Measurements from ENCODE around the gene TKFC.
A peak's percentile ranks its signal among the peaks of the same experiment; 100 is the strongest.

The TKFC gene

GRCh38 chr11:61345170-61345610 is 12.2 kb downstream of the TKFC start:
- no peak for TF ChIP-seq CTCF (IDR thresholded peaks at IDR 0.05)
- Mint-ChIP-seq H3K27ac (no peak overlapping the region), H3K27me3 (ENCODE audit: low read depth, poor library complexity) (no peaks in the 10 kb centered on the region), H3K4me1 (no peaks in the 10 kb centered on the region), H3K4me3 (no peak overlapping the region), H3K9me3 (no peaks in the 10 kb centered on the region), H3K36me3 (ENCODE audit: low read depth) (peaks cover 16% of the 10 kb centered on the region)
- no peak for DNase-seq

- Mint-ChIP-seq H3K4me1 (no peaks in the 10 kb centered on the region), H3K27ac (peak overlapping the region; percentile 92), H3K4me3 (no peak overlapping the region), H3K9me3 (no peaks in the 10 kb centered on the region), H3K27me3 (ENCODE audit: low read depth, poor library complexity) (no peaks in the 10 kb centered on the region), H3K36me3 (ENCODE audit: low read depth) (peaks cover 9% of the 10 kb centered on the region)
- DNase-seq, result no peak
- TF ChIP-seq CTCF (IDR thresholded peaks at IDR 0.05), result no peak
These were observed 13.2 kb downstream of the TKFC start for GRCh38 chr11:61345954-61346843.

DNA sequence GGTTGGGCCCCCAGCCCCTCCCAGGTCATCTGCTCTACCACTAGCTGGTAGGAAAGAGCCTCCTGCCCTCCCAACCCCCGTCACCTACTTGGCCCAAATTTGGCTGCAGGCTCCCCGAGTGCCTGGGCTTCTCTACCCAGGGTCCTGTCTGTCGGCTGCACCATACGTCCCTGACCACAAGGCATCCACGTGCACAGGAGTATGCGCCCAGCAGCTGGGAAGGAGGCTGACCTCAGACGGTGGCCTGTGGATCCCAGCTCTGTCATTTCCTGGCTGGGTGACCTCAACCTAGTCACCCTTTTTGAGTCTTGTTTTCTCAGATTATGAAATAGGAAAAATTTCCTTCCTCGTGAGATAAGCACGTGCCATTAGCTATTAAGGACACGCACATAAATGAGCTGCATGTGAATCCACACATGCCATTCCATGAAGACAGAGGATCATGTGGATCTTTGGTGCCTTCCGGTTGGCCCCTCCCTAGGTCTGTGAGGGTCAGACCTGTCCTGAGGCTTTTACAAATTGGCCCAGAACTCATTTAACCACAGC is 15.0 kb downstream of the TKFC start:
- DNase-seq, result no peak
- no peak for TF ChIP-seq CTCF (IDR thresholded peaks at IDR 0.05)
- peak overlapping the region; percentile 54 for H3K27ac Mint-ChIP-seq
- no peaks in the 10 kb centered on the region for H3K9me3 Mint-ChIP-seq
- no peaks in the 10 kb centered on the region for H3K27me3 Mint-ChIP-seq (ENCODE audit: low read depth, poor library complexity)
- no peaks in the 10 kb centered on the region for H3K4me1 Mint-ChIP-seq
- peaks cover 4% of the 10 kb centered on the region for H3K36me3 Mint-ChIP-seq (ENCODE audit: low read depth)
- H3K4me3 Mint-ChIP-seq, result no peak overlapping the region

DNA sequence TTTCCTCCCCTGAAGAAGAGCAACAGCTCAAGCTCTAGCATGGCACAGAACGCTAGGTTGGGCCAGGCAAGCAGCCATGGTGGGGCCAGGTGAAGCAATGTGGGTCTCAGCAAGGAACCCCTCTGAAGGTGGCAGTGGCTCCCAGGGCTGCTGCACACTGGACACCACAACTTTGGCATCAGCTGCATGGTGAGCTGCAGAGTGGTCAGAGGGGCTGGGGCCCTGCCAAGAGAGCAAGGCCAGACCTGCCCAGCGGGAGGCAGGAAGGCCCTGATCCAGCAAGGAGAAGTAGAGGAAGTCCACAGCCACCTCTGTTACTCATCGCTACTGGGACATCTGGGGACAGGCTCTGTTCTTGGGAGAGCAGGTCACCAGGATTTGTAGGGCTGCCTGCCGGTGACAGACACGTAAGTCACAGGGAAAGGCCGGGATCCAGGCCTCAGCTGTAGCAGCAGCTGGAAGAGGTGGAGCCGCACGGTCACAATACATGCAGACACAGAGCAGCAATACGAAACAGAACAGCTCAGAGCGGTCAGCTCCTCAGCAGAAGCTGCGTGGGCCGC is 16.2 kb downstream of the TKFC start:
- no peak for TF ChIP-seq CTCF (IDR thresholded peaks at IDR 0.05)
- peaks cover 4% of the 10 kb centered on the region for H3K36me3 Mint-ChIP-seq (ENCODE audit: low read depth)
- no peak overlapping the region for H3K4me3 Mint-ChIP-seq
- H3K27ac Mint-ChIP-seq, result peak overlapping the region; percentile 80
- no peaks in the 10 kb centered on the region for H3K9me3 Mint-ChIP-seq
- no peaks in the 10 kb centered on the region for H3K4me1 Mint-ChIP-seq
- no peak for DNase-seq
- H3K27me3 Mint-ChIP-seq (ENCODE audit: low read depth, poor library complexity), result peaks cover 2% of the 10 kb centered on the region

- H3K4me3 Mint-ChIP-seq, result no peak overlapping the region
- no peaks in the 10 kb centered on the region for H3K9me3 Mint-ChIP-seq
- no peak for TF ChIP-seq CTCF (IDR thresholded peaks at IDR 0.05)
- peaks cover 4% of the 10 kb centered on the region for H3K36me3 Mint-ChIP-seq (ENCODE audit: low read depth)
- peak overlapping the region; percentile 81 for H3K27ac Mint-ChIP-seq
- DNase-seq, result no peak
- H3K27me3 Mint-ChIP-seq (ENCODE audit: low read depth, poor library complexity), result peaks cover 2% of the 10 kb centered on the region
- H3K4me1 Mint-ChIP-seq, result no peaks in the 10 kb centered on the region
These were observed 16.9 kb downstream of the TKFC start for GRCh38 chr11:61349916-61350315.

Measured in nephron progenitor cell (in vitro differentiated cells).